ENCODE data around the gene ERFL. TPM values are rescaled to one million over a fixed set of nuclear protein-coding genes. Genes with fewer than 3 reads are reported as not detected.

The ERFL gene
- total and polyA plus RNA-seq, 2 of the 4 experiments (the other 2 are of a cell fraction): not detected

DNA sequence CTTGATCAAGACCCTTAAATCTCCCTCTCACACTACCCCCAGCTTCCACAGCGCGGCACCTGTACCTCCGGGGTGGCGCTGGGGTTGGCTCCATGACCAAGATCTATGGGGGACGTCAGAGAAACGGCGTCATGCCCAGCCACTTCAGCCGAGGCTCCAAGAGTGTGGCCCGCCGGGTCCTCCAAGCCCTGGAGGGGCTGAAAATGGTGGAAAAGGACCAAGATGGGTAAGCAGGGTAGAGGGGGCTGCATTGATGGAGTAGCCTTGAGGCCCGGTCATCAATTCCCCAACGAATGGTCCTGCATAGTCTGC lies 59.3 kb downstream of the ERFL start:
- ATAC-seq (ENCODE audit: low read depth): no peak
- H3K56ac ChIP-seq (ENCODE audit: extremely low read depth, insufficient read depth, low read length): no peak overlapping the region
- peaks cover 68% of the 10 kb centered on the region for H3K36me3 ChIP-seq (ENCODE audit: control insufficient read depth, insufficient read depth, low read length)
- dilution Hi-C loops (cut with HindIII; ENCODE audit: low sequenced_read_pairs, unreplicated experiment): no loop called here
- ChIA-PET CTCF (no interaction called here), POLR2A (ENCODE audit: unreplicated experiment) (no interaction called here)
- 93% methylated on average over 7 of the region's 12 CpGs; no CpG with 5 or more reads in 1 of the 2 experiments for WGBS, 2 experiments (ENCODE audit: extremely low coverage in 2 of 2, insufficient read length in 1 of 2)
- no peak overlapping the region for H2BK120ac ChIP-seq (ENCODE audit: low read depth, low read length)
- in situ Hi-C loops (cut with MboI; ENCODE audit: low sequenced_read_pairs): no loop called here
- no peak for DNase-seq
- no peak overlapping the region for H3K18ac ChIP-seq (ENCODE audit: low read depth, low read length)
- H2AK5ac ChIP-seq (ENCODE audit: low read depth, low read length): no peak overlapping the region
- H2BK20ac ChIP-seq (ENCODE audit: low read depth, low read length): no peak overlapping the region
- no peak overlapping the region for H4K8ac ChIP-seq (ENCODE audit: low read depth in 2 of 2, low read length in 2 of 2)
- TF ChIP-seq MAZ (IDR thresholded peaks at IDR 0.05; ENCODE audit: borderline replicate concordance, low read depth, low read length): no peak
- no peak for TF ChIP-seq FOS (IDR thresholded peaks at IDR 0.05; ENCODE audit: low read depth, low read length)
- TF ChIP-seq CHD1 (IDR thresholded peaks at IDR 0.05; ENCODE audit: low read depth, low read length): no peak
- TF ChIP-seq USF2 (IDR thresholded peaks at IDR 0.05; ENCODE audit: low read depth, low read length): no peak
- TF ChIP-seq, protein P1, sequence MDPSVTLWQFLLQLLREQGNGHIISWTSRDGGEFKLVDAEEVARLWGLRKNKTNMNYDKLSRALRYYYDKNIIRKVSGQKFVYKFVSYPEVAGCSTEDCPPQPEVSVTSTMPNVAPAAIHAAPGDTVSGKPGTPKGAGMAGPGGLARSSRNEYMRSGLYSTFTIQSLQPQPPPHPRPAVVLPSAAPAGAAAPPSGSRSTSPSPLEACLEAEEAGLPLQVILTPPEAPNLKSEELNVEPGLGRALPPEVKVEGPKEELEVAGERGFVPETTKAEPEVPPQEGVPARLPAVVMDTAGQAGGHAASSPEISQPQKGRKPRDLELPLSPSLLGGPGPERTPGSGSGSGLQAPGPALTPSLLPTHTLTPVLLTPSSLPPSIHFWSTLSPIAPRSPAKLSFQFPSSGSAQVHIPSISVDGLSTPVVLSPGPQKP (IDR thresholded peaks at IDR 0.05; ENCODE audit: borderline replicate concordance, low read depth, low read length): no peak
- no peak for TF ChIP-seq CEBPB (IDR thresholded peaks at IDR 0.05; ENCODE audit: low read depth, low read length)
- TF ChIP-seq BHLHE40 (IDR thresholded peaks at IDR 0.05; ENCODE audit: low read depth, low read length): no peak
- intact Hi-C loops (cut with micrococcal nuclease): no loop called here
- H3K4me1 ChIP-seq (ENCODE audit: control insufficient read depth, insufficient read depth, low read length): peaks cover 3% of the 10 kb centered on the region; the same call in 1 of the 2 replicates
- no peak overlapping the region for H4K5ac ChIP-seq (ENCODE audit: low read depth, low read length)
- no peak overlapping the region for H2AFZ ChIP-seq (replicated peaks; ENCODE audit: low read length, poor library complexity)
- no peaks in the 10 kb centered on the region for H3K27me3 ChIP-seq (ENCODE audit: control insufficient read depth, insufficient read depth, low read length)
- no peak overlapping the region for H3K27ac ChIP-seq (ENCODE audit: insufficient read depth, low read length)
- no peak overlapping the region for H2BK15ac ChIP-seq (ENCODE audit: low read depth, low read length)
- H3K9me1 ChIP-seq (ENCODE audit: insufficient read depth, low read length): peaks cover 10% of the 10 kb centered on the region; the same call in 1 of the 2 replicates
- H3K23ac ChIP-seq (ENCODE audit: low read depth, low read length): no peak overlapping the region
- peaks cover 95% of the 10 kb centered on the region for H4K20me1 ChIP-seq (ENCODE audit: insufficient read depth, low read length)
- no peak overlapping the region for H2BK5ac ChIP-seq (ENCODE audit: low read depth, low read length, poor library complexity, severe bottlenecking)
- no peak overlapping the region for H3K4me3 ChIP-seq (ENCODE audit: insufficient read depth, low read depth, low read length)
- H3K4me2 ChIP-seq (ENCODE audit: low read depth, low read length): no peak overlapping the region
- H3K4ac ChIP-seq (ENCODE audit: low read depth, low read length): no peak overlapping the region
- H3K79me1 ChIP-seq (ENCODE audit: low read depth in 1 of 2, low read length in 2 of 2): peaks cover 21 to 53% of the 10 kb centered on the region in 2 experiments
- no peak overlapping the region for H4K91ac ChIP-seq (ENCODE audit: insufficient read depth, low read depth, low read length)
- BruUV-seq (replicated peaks): no TSS peak
- no peaks in the 10 kb centered on the region for H3K9me3 ChIP-seq (ENCODE audit: control insufficient read depth, insufficient read depth, low read length)
- no peak overlapping the region for H3K14ac ChIP-seq (replicated peaks; ENCODE audit: low read depth, low read length)
- no peak overlapping the region for H2AK9ac ChIP-seq (replicated peaks; ENCODE audit: low read depth, low read length, poor library complexity)
- H3K9ac ChIP-seq (ENCODE audit: low read depth, low read length): no peak overlapping the region

Data from IMR-90 (cell line).